RPMI7951 (cell line): ENCODE data around the gene TIRAP. TPM values are rescaled to one million over a fixed set of nuclear protein-coding genes. Genes with fewer than 3 reads are reported as not detected.
"Not testable (repeated sequence)": the region's sequence is repeated elsewhere in the genome, so short reads cannot be mapped to it uniquely, and the experiment has no call there.

Experiments
- DNase-seq: peaks from one replicate; pipeline ENCODE4 v3.0.0-alpha.2; 2012; ENCODE audit warnings: low read depth
- total RNA-seq: library from RNA; depleted of rRNA; stranded (reverse); fragments of >200 nt; shearing (Covaris generic); gene quantifications from 2 replicates; pipeline ENCODE4 v1.2.3, GENCODE V29; 2014

The TIRAP gene
- total RNA-seq, 1 experiment from 2014 or later = 4.8 TPM

GRCh38 chr11:126284829-126285228 is 1.9 kb downstream of the TIRAP start:
- DNase-seq = peak; percentile 97

GRCh38 chr11:126288237-126288636 is 5.3 kb downstream of the TIRAP start:
- DNase-seq = no peak

GRCh38 chr11:126290887-126291286 is 8.0 kb downstream of the TIRAP start:
- DNase-seq = no peak

GRCh38 chr11:126293726-126294125 is 10.8 kb downstream of the TIRAP start:
- no peak for DNase-seq

GRCh38 chr11:126297004-126297403 is 14.1 kb downstream of the TIRAP start:
- no peak for DNase-seq

GRCh38 chr11:126303623-126304456 is 20.9 kb downstream of the TIRAP start, which contains the start of gene DCPS:
Gene DCPS, plus strand, starts transcription at chr11:126304060. Its CDS starts 21 bp downstream, at chr11:126304081.
- DNase-seq = peak; percentile 88

- no peak for DNase-seq
Measured at GRCh38 chr11:126304457-126305075, 21.7 kb downstream of the TIRAP start.

- DNase-seq = no peak
Measured at GRCh38 chr11:126305699-126306098, 22.8 kb downstream of the TIRAP start.

GRCh38 chr11:126307706-126308105 is 24.8 kb downstream of the TIRAP start:
- peak; percentile 76 for DNase-seq

GRCh38 chr11:126308271-126308671 is 25.4 kb downstream of the TIRAP start:
- DNase-seq = peak; percentile 85

GRCh38 chr11:126308771-126309170 is 25.9 kb downstream of the TIRAP start:
- not testable (repeated sequence) for DNase-seq

- DNase-seq = peak; percentile 83
Measured at GRCh38 chr11:126310200-126310991, 27.5 kb downstream of the TIRAP start.

GRCh38 chr11:126310992-126311310 is 28.1 kb downstream of the TIRAP start:
- peak; percentile 65 for DNase-seq

- no peak for DNase-seq
Measured at GRCh38 chr11:126311401-126312291, 28.8 kb downstream of the TIRAP start.

- no peak for DNase-seq
Measured at GRCh38 chr11:126312961-126313360, 30.1 kb downstream of the TIRAP start.

GRCh38 chr11:126313826-126314225 is 30.9 kb downstream of the TIRAP start:
- no peak for DNase-seq

- peak; percentile 79 for DNase-seq
Measured at GRCh38 chr11:126317432-126317755, 34.5 kb downstream of the TIRAP start.

GRCh38 chr11:126317756-126318573 is 35.1 kb downstream of the TIRAP start:
- DNase-seq = peak; percentile 95

- DNase-seq = peak; percentile 99
Measured at GRCh38 chr11:126318574-126319373, 35.9 kb downstream of the TIRAP start.

- DNase-seq = peak; percentile 59
Measured at GRCh38 chr11:126319374-126319740, 36.5 kb downstream of the TIRAP start.
